ENCODE data around the gene LMX1B. TPM values are rescaled to one million over a fixed set of nuclear protein-coding genes. Genes with fewer than 3 reads are reported as not detected.

LMX1B gene
- total and polyA plus RNA-seq, 2 of the 4 experiments (the other 2 are of a cell fraction): not detected

- dilution Hi-C loops (cut with HindIII; ENCODE audit: low sequenced_read_pairs, unreplicated experiment) (no loop called here), intact Hi-C loops (cut with micrococcal nuclease) (no loop called here), in situ Hi-C loops (cut with MboI; ENCODE audit: low sequenced_read_pairs) (no loop called here)
- H3K9ac ChIP-seq (ENCODE audit: low read depth, low read length): no peak overlapping the region
- no peak overlapping the region for H4K91ac ChIP-seq (ENCODE audit: insufficient read depth, low read depth, low read length)
- H3K9me1 ChIP-seq (ENCODE audit: insufficient read depth, low read length): no peaks in the 10 kb centered on the region
- H3K23ac ChIP-seq (ENCODE audit: low read depth, low read length): no peak overlapping the region
- POLR2A ChIA-PET (ENCODE audit: unreplicated experiment): no interaction called here
- no peaks in the 10 kb centered on the region; the same call in 1 of the 2 replicates for H4K20me1 ChIP-seq (ENCODE audit: insufficient read depth, low read length)
- H4K8ac ChIP-seq (ENCODE audit: low read depth in 2 of 2, low read length in 2 of 2): no peak overlapping the region
- H2BK15ac ChIP-seq (ENCODE audit: low read depth, low read length): no peak overlapping the region
- H3K27me3 ChIP-seq (ENCODE audit: control insufficient read depth, insufficient read depth, low read length): peaks cover 91% of the 10 kb centered on the region
- H3K4me3 ChIP-seq (ENCODE audit: insufficient read depth, low read depth, low read length): no peak overlapping the region
- H2BK20ac ChIP-seq (ENCODE audit: low read depth, low read length): no peak overlapping the region
- DNase-seq (no peak), ATAC-seq (ENCODE audit: low read depth) (no peak)
- H2AK5ac ChIP-seq (ENCODE audit: low read depth, low read length): no peak overlapping the region
- H4K5ac ChIP-seq (ENCODE audit: low read depth, low read length): no peak overlapping the region
- H2AFZ ChIP-seq (replicated peaks; ENCODE audit: low read length, poor library complexity): peak overlapping the region; percentile 37
- H3K36me3 ChIP-seq (ENCODE audit: control insufficient read depth, insufficient read depth, low read length): no peaks in the 10 kb centered on the region
- BruUV-seq (replicated peaks): no TSS peak
- H2AK9ac ChIP-seq (replicated peaks; ENCODE audit: low read depth, low read length, poor library complexity): no peak overlapping the region
- 3% methylated on average over 16 of the region's 56 CpGs; no CpG with 5 or more reads in 1 of the 2 experiments for WGBS, 2 experiments (ENCODE audit: extremely low coverage in 2 of 2, insufficient read length in 1 of 2)
- no peak overlapping the region for H3K4ac ChIP-seq (ENCODE audit: low read depth, low read length)
- H3K27ac ChIP-seq (ENCODE audit: insufficient read depth, low read length): no peak overlapping the region
- no peaks in the 10 kb centered on the region; the same call in 1 of the 2 replicates for H3K9me3 ChIP-seq (ENCODE audit: control insufficient read depth, insufficient read depth, low read length)
- TF ChIP-seq POLR2A (IDR thresholded peaks at IDR 0.05; ENCODE audit: low read depth, low read length) (no peak), ELK1 (IDR thresholded peaks at IDR 0.05; ENCODE audit: borderline replicate concordance, low read depth, low read length) (no peak), RAD21 (IDR thresholded peaks at IDR 0.05; ENCODE audit: low read length) (no peak), BHLHE40 (IDR thresholded peaks at IDR 0.05; ENCODE audit: low read depth, low read length) (no peak)
- H3K18ac ChIP-seq (ENCODE audit: low read depth, low read length): no peak overlapping the region
- no peak overlapping the region for H3K56ac ChIP-seq (ENCODE audit: extremely low read depth, insufficient read depth, low read length)
- no peaks in the 10 kb centered on the region for H3K4me1 ChIP-seq (ENCODE audit: control insufficient read depth, insufficient read depth, low read length)
- no peak overlapping the region for H2BK120ac ChIP-seq (ENCODE audit: low read depth, low read length)
- no peak overlapping the region for H3K14ac ChIP-seq (replicated peaks; ENCODE audit: low read depth, low read length)
- no peak overlapping the region for H2BK5ac ChIP-seq (ENCODE audit: low read depth, low read length, poor library complexity, severe bottlenecking)
- CTCF ChIA-PET: no interaction called here
- no peaks in the 10 kb centered on the region for H3K79me1 ChIP-seq (ENCODE audit: low read depth in 1 of 2, low read length in 2 of 2)
- no peak overlapping the region; the same call in 1 of the 2 replicates for H3K4me2 ChIP-seq (ENCODE audit: low read depth, low read length)
Measured at GRCh38 chr9:126626127-126626925, 12.6 kb downstream of the LMX1B start.

Data from IMR-90 (cell line).